GM18508 (cell line): ENCODE measurements around the gene CBL.

Source experiments
- ATAC-seq: cut with Tn5 transposase; IDR thresholded peaks from one replicate; pipeline ENCODE4 v1.9.1; 2021; ENCODE audit warnings: moderate number of reproducible peaks; ENCODE audit not compliant: insufficient read depth, unreplicated experiment

The CBL gene

GRCh38 chr11:119340335-119341221 is 134.4 kb downstream of the CBL start, which contains the start of gene C1QTNF5:
TSS of gene C1QTNF5 (minus strand) at chr11:119340883. CDS start at chr11:119340397, 486 bp downstream.
- no peak for ATAC-seq

DNA sequence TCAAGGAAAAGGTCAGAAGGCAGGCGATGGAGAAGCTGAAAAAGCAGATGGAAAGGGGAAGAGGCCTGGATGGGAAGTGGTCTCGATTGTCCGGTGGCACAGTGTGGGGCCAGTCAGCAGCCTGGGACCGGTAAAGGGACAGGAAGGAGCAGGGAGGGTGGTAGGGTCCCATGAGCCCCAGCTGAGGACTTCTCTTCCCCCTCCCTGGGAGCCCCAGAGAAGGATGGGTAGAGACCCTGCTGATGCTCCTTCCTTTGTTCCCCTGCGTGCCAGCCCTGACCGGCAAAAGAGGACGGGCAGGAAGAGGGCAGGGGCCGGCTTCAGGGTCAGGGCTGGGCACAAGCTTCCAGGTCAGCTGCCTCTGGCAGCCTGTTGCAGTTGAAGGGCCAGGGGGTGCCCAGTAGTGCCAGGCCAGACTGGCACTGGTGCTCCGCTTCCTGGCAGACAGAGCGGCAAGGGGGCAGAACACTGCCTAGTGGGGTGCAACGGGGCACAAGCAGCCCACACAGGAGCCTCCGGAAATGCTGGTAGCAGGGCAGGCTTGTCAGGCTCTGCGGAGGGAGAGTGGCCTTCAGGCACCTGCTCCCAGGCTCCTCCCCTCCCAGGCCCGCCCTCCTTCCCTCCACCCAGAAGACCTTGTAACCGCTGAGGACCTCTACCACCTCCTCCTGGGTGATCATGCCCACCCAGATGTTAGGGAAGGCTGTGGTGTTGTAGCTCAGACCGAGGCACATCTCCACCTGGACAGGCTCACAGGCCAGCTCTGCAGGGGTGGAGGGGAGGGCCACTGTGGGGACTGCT is 135.3 kb downstream of the CBL start:
- no peak for ATAC-seq

GRCh38 chr11:119342023-119342300 is 135.8 kb downstream of the CBL start:
- ATAC-seq = no peak

DNA sequence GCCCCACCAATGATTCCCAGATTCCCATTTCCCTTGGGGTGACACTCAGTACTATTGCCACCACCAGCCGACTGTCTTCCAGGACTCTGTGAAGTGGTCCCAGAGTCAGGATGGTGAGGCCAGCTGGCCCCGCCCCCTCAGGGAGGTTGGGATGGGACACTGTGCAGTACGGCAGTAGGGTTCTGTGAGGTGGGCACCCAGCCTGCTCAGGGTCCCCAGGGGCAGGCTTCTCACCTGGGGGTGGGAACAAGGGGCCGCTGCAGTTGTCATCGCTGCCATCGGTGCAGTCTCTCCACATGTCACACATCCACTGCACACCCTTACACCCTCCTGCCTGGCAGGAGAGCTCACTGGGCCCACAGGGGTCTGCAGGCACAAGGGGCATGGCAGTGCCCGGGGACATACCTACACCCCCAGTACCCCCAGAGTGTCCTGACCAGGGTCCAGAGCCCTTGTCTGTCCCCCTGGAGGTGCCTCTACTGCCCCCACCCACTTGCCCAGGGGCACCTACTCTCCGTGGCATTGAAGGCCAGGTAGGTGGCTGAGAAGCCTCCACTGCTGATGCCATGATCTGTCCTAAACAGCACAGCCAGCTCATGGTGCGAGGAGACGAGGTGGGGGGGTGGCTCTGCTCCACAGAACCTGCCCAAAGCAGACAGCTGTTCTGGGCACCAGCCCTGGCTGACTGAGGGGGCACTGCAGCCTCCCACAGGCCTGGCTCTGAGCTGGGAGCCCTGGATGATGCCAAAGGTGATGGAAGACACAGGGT is 136.4 kb downstream of the CBL start:
- ATAC-seq = no peak

GRCh38 chr11:119343726-119344125 is 137.6 kb downstream of the CBL start:
- ATAC-seq = no peak

DNA sequence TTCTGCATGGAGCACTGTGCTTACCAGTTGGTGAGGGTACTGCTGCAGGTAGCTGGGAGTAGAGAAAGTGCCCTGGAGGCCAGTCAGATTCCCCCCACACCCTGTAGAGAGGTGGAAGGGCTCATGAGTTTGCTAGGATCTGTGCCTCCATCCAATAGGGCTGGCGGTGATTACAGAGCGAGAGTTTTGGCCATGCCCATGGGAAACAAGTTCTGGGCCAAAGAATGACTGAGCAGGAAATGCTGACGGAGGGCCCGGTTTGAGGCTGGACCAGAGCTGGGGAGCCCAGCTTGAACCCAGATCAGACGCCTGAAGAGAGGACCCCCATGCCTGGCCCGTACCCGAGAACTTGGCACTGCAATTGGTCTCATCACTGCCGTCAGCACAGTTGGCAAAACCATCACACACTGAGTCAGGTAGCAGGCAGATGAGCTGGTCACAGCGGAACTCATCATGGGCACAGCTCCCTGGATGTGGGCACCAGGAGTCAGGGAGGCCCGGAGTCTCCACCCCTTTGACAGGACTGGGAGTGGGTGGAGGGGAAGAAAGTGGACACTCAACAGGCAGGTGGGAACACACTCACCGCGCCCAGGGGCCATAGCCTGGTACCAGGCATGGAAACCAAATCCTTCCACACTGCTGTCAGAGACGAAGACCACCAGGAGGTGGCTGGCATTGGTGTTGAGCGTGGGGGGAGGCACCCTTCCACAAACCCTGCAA is 138.3 kb downstream of the CBL start:
- ATAC-seq = no peak

DNA sequence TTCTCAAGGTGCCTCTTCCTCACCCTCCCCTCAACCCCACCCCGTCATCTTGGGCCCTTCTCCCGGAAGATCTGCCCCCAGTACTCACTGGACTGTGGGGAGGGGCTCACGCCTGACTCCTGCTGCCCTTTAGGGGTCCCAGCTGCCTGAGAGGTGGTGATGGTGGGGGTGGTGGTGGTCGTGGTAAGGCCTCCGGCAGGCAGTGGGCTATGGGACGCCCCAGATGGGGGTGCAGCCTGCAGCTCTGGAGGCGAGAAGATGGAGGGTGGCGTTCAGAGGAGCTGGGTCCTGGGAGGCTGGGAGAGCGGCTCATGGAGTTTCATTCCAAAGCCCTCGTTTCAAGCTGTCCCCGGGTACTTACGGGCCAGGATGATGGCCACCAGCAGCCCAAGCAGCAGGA is 139.5 kb downstream of the CBL start:
- no peak for ATAC-seq

DNA sequence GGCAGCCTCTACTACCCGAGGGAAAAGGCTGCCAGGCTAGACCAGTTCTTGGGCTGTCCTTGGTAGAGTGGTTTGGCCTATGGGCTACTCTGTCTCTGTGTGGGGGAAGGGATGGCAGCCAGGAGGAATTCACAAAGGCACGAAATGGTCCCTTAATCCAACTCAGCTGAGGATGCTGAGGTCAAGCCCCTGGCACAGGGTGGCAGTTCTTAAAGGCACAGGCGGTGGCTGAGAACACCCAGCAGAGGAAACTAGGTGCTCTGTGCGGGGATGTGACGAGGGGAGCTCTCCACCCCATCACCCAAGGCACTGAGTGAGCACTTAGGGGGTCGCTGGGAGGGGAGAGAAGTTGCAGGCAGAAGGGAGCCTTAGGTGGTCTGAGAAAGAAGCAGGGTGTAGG is 140.5 kb downstream of the CBL start, which contains the start of gene MFRP:
MFRP (minus strand) TSS at position 101 of the 400 bp plus-strand sequence. CDS start 192 bp downstream, outside the sequence.
- no peak for ATAC-seq

GRCh38 chr11:119347242-119347641 is 141.1 kb downstream of the CBL start:
- ATAC-seq = no peak

- ATAC-seq = no peak
These were observed 141.9 kb downstream of the CBL start for GRCh38 chr11:119347940-119348605.

DNA sequence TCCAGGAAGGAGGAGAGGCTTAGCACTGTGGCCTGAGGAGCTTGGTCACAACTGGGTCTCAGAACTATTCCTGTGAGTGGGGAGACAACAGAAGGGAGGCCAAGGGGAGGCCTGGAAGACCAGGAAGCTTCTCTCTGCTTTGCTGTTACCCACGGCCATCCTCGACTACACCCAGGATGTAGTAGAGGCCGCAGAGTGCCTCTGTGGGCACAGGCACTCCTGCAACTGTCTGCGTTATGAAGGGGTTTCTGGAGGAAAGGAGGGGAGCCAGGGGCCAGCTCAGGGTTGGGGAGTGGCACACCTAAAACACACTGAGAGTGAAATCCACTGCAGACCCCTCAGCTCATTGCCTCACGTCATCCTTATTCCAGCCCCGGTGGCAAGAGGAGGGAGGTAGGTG is 144.2 kb downstream of the CBL start:
- ATAC-seq = no peak

- no peak for ATAC-seq
These were observed 145.1 kb downstream of the CBL start for GRCh38 chr11:119351232-119351631.

DNA sequence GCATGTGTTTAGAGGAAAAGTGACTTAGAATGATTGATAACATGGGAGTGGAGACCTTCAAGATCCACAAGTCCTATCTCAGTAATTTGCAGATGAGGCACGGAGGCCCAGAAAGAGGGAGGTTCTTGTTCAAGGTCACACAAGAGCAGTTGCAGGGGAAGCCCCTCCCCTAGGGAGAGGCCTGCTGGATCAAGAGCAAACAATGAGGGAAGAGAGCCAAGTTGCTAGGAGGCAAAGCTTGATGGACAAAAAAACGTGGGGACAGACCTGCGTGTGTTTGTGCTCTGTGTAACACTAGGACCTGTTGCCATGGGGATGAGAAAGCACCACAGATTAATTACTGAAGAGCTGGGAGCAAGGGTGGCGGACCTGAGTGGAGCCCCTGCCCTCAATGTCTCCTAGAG is 146.7 kb downstream of the CBL start:
- ATAC-seq = no peak

DNA sequence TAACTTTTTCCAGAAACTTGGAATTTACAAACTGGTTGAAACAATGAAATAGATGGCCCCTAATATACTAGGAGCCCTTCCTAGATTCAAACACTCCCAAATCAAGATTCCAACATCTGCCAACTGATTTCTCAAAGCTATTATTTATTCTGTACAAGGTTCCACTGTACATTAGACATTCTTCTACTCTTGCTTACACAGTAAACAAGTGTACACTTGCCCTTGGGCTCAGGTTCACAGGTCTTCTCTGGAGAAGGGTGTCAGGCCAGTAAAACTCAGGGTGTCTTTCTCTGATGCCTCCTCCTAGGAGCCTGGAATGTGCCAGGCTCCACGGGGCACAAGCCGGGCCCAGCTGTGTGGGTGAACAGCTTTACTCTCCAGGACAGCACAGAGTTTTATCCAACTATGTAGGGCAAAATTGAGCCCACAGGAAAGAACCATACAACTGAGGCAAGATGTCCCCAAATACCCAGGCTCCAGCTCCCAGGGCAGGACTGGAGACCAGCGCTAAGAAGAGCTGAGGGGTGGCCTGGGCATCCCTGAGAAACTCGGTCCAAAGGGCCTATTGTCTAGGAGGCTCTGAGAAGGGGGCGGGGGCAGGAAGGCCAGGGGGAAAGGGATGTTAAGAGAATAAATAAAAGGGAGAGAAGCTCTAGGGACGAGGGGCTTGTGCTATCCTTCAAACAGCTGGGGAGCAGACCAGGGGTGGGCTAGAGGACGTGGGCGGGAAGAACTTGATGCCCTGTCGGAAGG is 149.1 kb downstream of the CBL start:
- ATAC-seq = no peak

DNA sequence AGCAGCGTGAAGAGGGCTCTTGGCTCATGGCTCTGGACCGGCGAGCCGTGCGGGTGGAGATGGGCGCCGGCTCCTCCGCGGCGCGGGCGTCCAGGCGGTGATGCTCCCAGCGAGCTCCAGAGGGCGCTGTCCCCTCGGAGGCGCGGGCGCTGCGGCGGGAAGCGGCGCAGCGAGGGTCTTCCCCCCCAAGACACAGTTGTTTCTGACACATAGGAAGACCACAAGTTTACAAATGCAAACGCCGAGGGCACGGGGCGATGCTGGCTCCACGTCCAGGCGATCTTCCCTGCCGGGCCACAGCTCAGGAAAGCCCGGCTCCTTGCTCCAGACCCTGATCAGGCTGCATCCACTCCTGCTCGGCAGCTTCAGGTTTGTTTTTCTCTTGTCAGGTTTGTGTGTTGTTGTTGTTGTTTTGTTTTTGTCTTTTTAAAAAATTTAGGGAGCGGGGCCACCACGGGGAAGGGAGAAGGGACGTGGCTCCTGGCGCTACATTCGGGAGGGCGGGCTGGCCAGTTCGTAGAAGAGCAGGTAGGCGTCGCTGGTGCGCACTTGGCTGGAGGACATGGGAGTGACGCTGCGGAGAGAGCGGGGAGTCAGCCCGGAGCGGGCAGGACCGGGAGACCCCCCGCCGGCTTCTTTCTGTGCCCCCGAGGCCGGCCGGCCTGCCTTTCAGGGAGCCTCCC is 150.4 kb downstream of the CBL start:
- no peak for ATAC-seq

GRCh38 chr11:119357074-119357473 is 150.9 kb downstream of the CBL start:
- ATAC-seq = no peak
